Activated naive CD4-positive, alpha-beta T cell treated with anti-CD3 and anti-CD28 coated beads, Interleukin-2, amount 10 ng/mL, durations not matched to agents 7 days and 5 days (primary cell): Measurements from ENCODE around the gene TVP23A.

ENCODE experiments used
- CTCF ChIA-PET: fragments of 350-600 bp; sonication (Branson Sonifier 250); formaldehyde crosslinking; loops from one replicate; lab custom pipeline; 2021; ENCODE audit warnings: antibody characterized with exemption; lab: Charles Lee
- DNase-seq: peaks from one replicate; pipeline ENCODE4 v3.0.0-alpha.2; 2020
- H3K27ac Mint-ChIP-seq: one replicate; pipeline ENCODE4 v1.8.0; 2021; ENCODE audit warnings: mild to moderate bottlenecking, moderate library complexity, mixed read lengths
- H3K27me3 Mint-ChIP-seq: one replicate; pipeline ENCODE4 v1.8.0; 2021; ENCODE audit warnings: mild to moderate bottlenecking, mixed read lengths
- H3K36me3 Mint-ChIP-seq: one replicate; pipeline ENCODE4 v1.8.0; 2021; ENCODE audit warnings: mixed read lengths
- H3K4me1 Mint-ChIP-seq: one replicate; pipeline ENCODE4 v1.8.0; 2021; ENCODE audit warnings: mixed read lengths
- H3K4me3 Mint-ChIP-seq: one replicate; pipeline ENCODE4 v1.8.0; 2021; ENCODE audit warnings: mild to moderate bottlenecking, moderate library complexity, mixed read lengths
- H3K9me3 Mint-ChIP-seq: one replicate; pipeline ENCODE4 v1.8.0; 2021; ENCODE audit warnings: mixed read lengths

The TVP23A gene

GRCh38 chr16:10817963-10818941 lies at the start of gene TVP23A:
Gene TVP23A (minus strand): TSS chr16:10818794. CDS start chr16:10818493, 301 bp downstream.
- CTCF ChIA-PET = no interaction called here
- H3K36me3 Mint-ChIP-seq = no peaks in the 10 kb centered on the region
- H3K4me3 Mint-ChIP-seq = no peak within 1 kb of the TSS
- H3K27me3 Mint-ChIP-seq = peaks cover 49% of the 10 kb centered on the region
- H3K27ac Mint-ChIP-seq = no peak within 1 kb of the TSS
- DNase-seq = no peak
- no peaks in the 10 kb centered on the region for H3K9me3 Mint-ChIP-seq
- no peaks in the 10 kb centered on the region for H3K4me1 Mint-ChIP-seq

DNA sequence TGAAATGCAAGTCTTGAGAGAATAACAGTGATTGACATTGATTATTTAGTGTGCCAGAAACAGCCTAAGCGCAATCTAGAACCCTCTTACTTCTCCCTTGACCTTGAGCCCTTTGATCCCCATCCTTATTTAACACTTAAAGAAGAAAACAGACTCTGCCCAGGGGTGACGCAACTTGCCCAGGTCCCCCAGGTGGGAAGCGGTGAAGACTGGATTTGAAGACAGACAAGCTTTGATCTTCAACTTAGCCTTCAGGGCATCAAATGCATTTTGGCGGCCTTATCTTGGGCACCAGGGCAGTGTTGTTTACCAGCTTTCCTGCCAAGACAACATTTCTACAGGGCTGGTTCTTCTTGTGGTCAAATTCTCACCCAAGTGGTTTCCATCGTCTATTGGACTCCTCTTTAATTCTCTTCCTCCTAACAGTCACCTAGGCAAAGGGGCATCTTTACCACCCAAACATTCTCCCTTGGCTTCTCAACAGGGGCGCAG lies 49.6 kb upstream of the TVP23A start:
- Mint-ChIP-seq H3K27ac (peak overlapping the region; percentile 83), H3K4me3 (no peak overlapping the region), H3K36me3 (no peaks in the 10 kb centered on the region), H3K4me1 (peaks cover 57% of the 10 kb centered on the region), H3K27me3 (peaks cover 36% of the 10 kb centered on the region), H3K9me3 (no peaks in the 10 kb centered on the region)
- CTCF ChIA-PET = interaction anchor here (1.0 kb wide), 2 partner anchors 10 to 51 kb away, joined by 3 to 4 read pairs; no protein-coding TSS in a partner anchor
- no peak for DNase-seq

DNA sequence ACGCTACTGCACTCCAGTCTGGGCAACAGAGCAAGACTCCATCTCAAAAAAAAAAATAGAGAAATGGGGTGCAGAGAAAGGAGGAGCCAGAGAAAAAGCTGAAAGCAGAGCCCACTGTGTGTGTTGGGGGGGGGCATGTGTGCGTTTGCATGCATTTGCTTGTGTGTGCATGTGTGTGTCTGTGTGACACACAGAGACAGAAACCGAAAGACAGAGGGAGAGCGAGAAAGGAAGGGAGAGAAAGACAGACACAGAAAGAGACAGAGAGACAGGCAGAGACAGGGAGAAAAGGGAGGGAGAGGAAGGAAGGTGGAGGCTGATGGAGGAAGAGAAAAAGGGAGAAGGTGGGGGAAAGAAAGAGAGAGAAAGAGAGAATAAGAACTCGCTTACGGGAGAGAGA lies 48.6 kb upstream of the TVP23A start:
- Mint-ChIP-seq H3K27ac (no peak overlapping the region), H3K4me1 (peaks cover 50% of the 10 kb centered on the region), H3K27me3 (peaks cover 45% of the 10 kb centered on the region), H3K36me3 (no peaks in the 10 kb centered on the region), H3K9me3 (no peaks in the 10 kb centered on the region), H3K4me3 (no peak overlapping the region)
- DNase-seq = no peak
- CTCF ChIA-PET = interaction anchor here (1.0 kb wide), 1 partner anchor 52 kb away, joined by 4 read pairs; no protein-coding TSS in a partner anchor

GRCh38 chr16:10865991-10866966 lies 47.7 kb upstream of the TVP23A start:
- Mint-ChIP-seq H3K27me3 (peaks cover 47% of the 10 kb centered on the region), H3K4me1 (peaks cover 42% of the 10 kb centered on the region), H3K9me3 (no peaks in the 10 kb centered on the region), H3K27ac (no peak overlapping the region), H3K4me3 (no peak overlapping the region), H3K36me3 (no peaks in the 10 kb centered on the region)
- CTCF ChIA-PET = no interaction called here
- DNase-seq = no peak

- no peak for DNase-seq
- Mint-ChIP-seq H3K36me3 (no peaks in the 10 kb centered on the region), H3K9me3 (peaks cover 8% of the 10 kb centered on the region), H3K27me3 (peaks cover 66% of the 10 kb centered on the region), H3K4me1 (peaks cover 5% of the 10 kb centered on the region), H3K4me3 (no peak overlapping the region), H3K27ac (no peak overlapping the region)
- CTCF ChIA-PET = no interaction called here
Observed at GRCh38 chr16:10862438-10862837, 43.8 kb upstream of the TVP23A start.

GRCh38 chr16:10859658-10860057 lies 41.1 kb upstream of the TVP23A start:
- CTCF ChIA-PET = no interaction called here
- DNase-seq = no peak
- H3K27me3 Mint-ChIP-seq = peaks cover 51% of the 10 kb centered on the region
- H3K36me3 Mint-ChIP-seq = no peaks in the 10 kb centered on the region
- H3K4me3 Mint-ChIP-seq = no peak overlapping the region
- no peak overlapping the region for H3K27ac Mint-ChIP-seq
- H3K9me3 Mint-ChIP-seq = peaks cover 8% of the 10 kb centered on the region
- no peaks in the 10 kb centered on the region for H3K4me1 Mint-ChIP-seq

DNA sequence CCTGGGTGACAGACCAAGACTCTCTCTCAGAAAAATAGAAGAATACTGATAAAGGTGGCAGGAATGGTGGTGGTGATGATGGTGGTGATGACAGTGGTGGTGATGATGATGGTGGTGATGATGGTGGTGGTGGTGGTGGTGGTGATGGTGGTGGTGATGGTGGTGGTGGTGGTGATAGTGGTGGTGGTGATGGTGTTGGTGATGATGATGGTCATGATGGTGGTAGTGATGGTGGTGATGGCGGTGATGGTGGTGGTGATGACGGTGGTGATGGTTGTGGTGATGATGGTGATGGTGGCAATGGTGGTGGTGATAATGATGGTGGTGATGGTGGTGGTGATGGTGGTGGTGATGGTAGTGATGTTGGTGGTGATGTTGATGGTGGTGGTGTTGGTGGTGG lies 40.4 kb upstream of the TVP23A start:
- peak overlapping the region; percentile 66 for H3K27ac Mint-ChIP-seq
- CTCF ChIA-PET = no interaction called here

DNA sequence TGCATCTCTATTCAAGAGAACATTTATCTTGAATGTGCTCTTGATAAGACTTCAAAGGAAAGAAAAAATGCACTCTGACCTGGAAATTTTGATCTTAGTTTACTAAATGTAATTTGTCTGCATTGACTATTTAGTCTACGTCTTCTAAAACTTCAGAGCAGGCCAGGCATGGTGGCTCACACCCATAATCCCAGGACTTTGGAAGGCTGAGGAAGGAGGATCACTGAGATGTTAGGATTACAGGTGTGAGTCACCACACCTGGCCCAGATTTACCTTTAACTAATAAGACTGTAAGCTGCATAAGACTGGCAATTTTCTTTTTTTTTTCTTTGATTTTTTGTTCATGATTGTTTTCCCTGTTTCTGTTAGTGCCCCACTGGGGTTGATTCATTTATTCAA lies 39.6 kb upstream of the TVP23A start:
- no peak for DNase-seq
- Mint-ChIP-seq H3K9me3 (peaks cover 8% of the 10 kb centered on the region), H3K36me3 (no peaks in the 10 kb centered on the region), H3K4me3 (no peak overlapping the region), H3K27ac (no peak overlapping the region), H3K27me3 (peaks cover 49% of the 10 kb centered on the region), H3K4me1 (peaks cover under 1% of the 10 kb centered on the region)
- CTCF ChIA-PET = no interaction called here

More for the DNA sequence above, 40.4 kb upstream of the TVP23A start:
- no peaks in the 10 kb centered on the region for H3K36me3 Mint-ChIP-seq
- peaks cover 51% of the 10 kb centered on the region for H3K27me3 Mint-ChIP-seq
- no peak for DNase-seq
- no peaks in the 10 kb centered on the region for H3K4me1 Mint-ChIP-seq
- peaks cover 8% of the 10 kb centered on the region for H3K9me3 Mint-ChIP-seq
- no peak overlapping the region for H3K4me3 Mint-ChIP-seq

GRCh38 chr16:10856042-10856441 lies 37.4 kb upstream of the TVP23A start:
- DNase-seq = no peak
- Mint-ChIP-seq H3K36me3 (no peaks in the 10 kb centered on the region), H3K4me1 (peaks cover 11% of the 10 kb centered on the region), H3K9me3 (peaks cover 8% of the 10 kb centered on the region), H3K27ac (no peak overlapping the region), H3K27me3 (peaks cover 35% of the 10 kb centered on the region), H3K4me3 (no peak overlapping the region)
- CTCF ChIA-PET = interaction anchor here (1.2 kb wide), 1 partner anchor 64 kb away, joined by 3 read pairs; no protein-coding TSS in a partner anchor

GRCh38 chr16:10852948-10853347 lies 34.4 kb upstream of the TVP23A start:
- CTCF ChIA-PET = interaction anchor here (0.7 kb wide), 1 partner anchor 84 kb away, joined by 3 read pairs; no protein-coding TSS in a partner anchor
- H3K27ac Mint-ChIP-seq = no peak overlapping the region
- DNase-seq = no peak

GRCh38 chr16:10852286-10852685 lies 33.7 kb upstream of the TVP23A start:
- Mint-ChIP-seq H3K9me3 (no peaks in the 10 kb centered on the region), H3K27ac (no peak overlapping the region), H3K4me1 (peaks cover 12% of the 10 kb centered on the region), H3K4me3 (no peak overlapping the region), H3K36me3 (no peaks in the 10 kb centered on the region), H3K27me3 (peaks cover 32% of the 10 kb centered on the region)
- CTCF ChIA-PET = interaction anchor here (0.7 kb wide), 1 partner anchor 84 kb away, joined by 3 read pairs; no protein-coding TSS in a partner anchor
- DNase-seq = no peak

More at GRCh38 chr16:10852948-10853347, 34.4 kb upstream of the TVP23A start:
- Mint-ChIP-seq H3K36me3 (no peaks in the 10 kb centered on the region), H3K27me3 (peaks cover 28% of the 10 kb centered on the region), H3K9me3 (no peaks in the 10 kb centered on the region), H3K4me3 (no peak overlapping the region), H3K4me1 (peaks cover 11% of the 10 kb centered on the region)

- H3K9me3 Mint-ChIP-seq = no peaks in the 10 kb centered on the region
- H3K27ac Mint-ChIP-seq = no peak overlapping the region
- H3K36me3 Mint-ChIP-seq = no peaks in the 10 kb centered on the region
- no peak for DNase-seq
- peaks cover 17% of the 10 kb centered on the region for H3K4me1 Mint-ChIP-seq
- H3K27me3 Mint-ChIP-seq = peaks cover 35% of the 10 kb centered on the region
- no peak overlapping the region for H3K4me3 Mint-ChIP-seq
- CTCF ChIA-PET = no interaction called here
Observed at GRCh38 chr16:10851512-10851911, 32.9 kb upstream of the TVP23A start.

- Mint-ChIP-seq H3K36me3 (no peaks in the 10 kb centered on the region), H3K9me3 (no peaks in the 10 kb centered on the region), H3K4me3 (no peak overlapping the region), H3K27ac (no peak overlapping the region), H3K27me3 (peaks cover 46% of the 10 kb centered on the region), H3K4me1 (peaks cover 17% of the 10 kb centered on the region)
- CTCF ChIA-PET = interaction anchor here (0.5 kb wide), 1 partner anchor 604 kb away, joined by 4 read pairs; no protein-coding TSS in a partner anchor
- DNase-seq = no peak
Observed at GRCh38 chr16:10850478-10850850, 31.9 kb upstream of the TVP23A start.
